Endodermal cell (in vitro differentiated cells): ENCODE results near the gene PYGB. TPM values are rescaled to one million over a fixed set of nuclear protein-coding genes. Genes with fewer than 3 reads are reported as not detected.

Experiments
- DNase-seq: peaks from one replicate; pipeline ENCODE4 v3.0.0-alpha.2; 2017
- H3K27ac ChIP-seq: 2 replicates; pipeline ENCODE4 v1.5.1; 2013; ENCODE audit warnings: mild to moderate bottlenecking, low read depth, low read length, moderate library complexity
- H3K27me3 ChIP-seq: 2 replicates; pipeline ENCODE4 v1.6.1; 2013; ENCODE audit warnings: mild to moderate bottlenecking, low read length, moderate library complexity; ENCODE audit not compliant: insufficient read depth, control insufficient read depth, poor library complexity, severe bottlenecking
- H3K36me3 ChIP-seq: 2 replicates; pipeline ENCODE4 v1.7.0; 2013; ENCODE audit warnings: mild to moderate bottlenecking, low read length, moderate library complexity; ENCODE audit not compliant: control insufficient read depth, insufficient read depth
- H3K4me1 ChIP-seq: one replicate; pipeline ENCODE4 v1.7.0; 2013; ENCODE audit warnings: low read length; ENCODE audit not compliant: control insufficient read depth, insufficient read depth
- H3K4me3 ChIP-seq: 2 replicates; pipeline ENCODE4 v1.5.1; 2013; ENCODE audit warnings: mild to moderate bottlenecking, low read length, moderate library complexity
- H3K9ac ChIP-seq: 2 replicates; pipeline ENCODE4 v1.6.1; 2013; ENCODE audit warnings: mild to moderate bottlenecking, low read length, moderate library complexity; ENCODE audit not compliant: poor library complexity, severe bottlenecking; ENCODE audit errors: extremely low read depth
- H3K9me3 ChIP-seq: 2 replicates; pipeline ENCODE4 v1.6.1; 2013; ENCODE audit warnings: mild to moderate bottlenecking, low read length, moderate library complexity; ENCODE audit not compliant: control insufficient read depth
- H3K27ac Mint-ChIP-seq: 2 replicates; pipeline ENCODE4 v1.8.0; 2020; ENCODE audit warnings: mixed read lengths
- H3K27me3 Mint-ChIP-seq: 2 replicates; pipeline ENCODE4 v1.8.0; 2021; ENCODE audit warnings: mild to moderate bottlenecking, mixed read lengths; ENCODE audit not compliant: insufficient read depth
- H3K36me3 Mint-ChIP-seq: 2 replicates; pipeline ENCODE4 v1.8.0; 2020; ENCODE audit warnings: low read depth, mixed read lengths
- H3K4me1 Mint-ChIP-seq: 2 replicates; pipeline ENCODE4 v1.8.0; 2020; ENCODE audit warnings: mixed read lengths
- H3K4me3 Mint-ChIP-seq: 2 replicates; pipeline ENCODE4 v1.8.0; 2020; ENCODE audit warnings: mild to moderate bottlenecking, moderate library complexity, mixed read lengths
- H3K9me3 Mint-ChIP-seq: 2 replicates; pipeline ENCODE4 v1.8.0; 2020; ENCODE audit warnings: mild to moderate bottlenecking, mixed read lengths
- WGBS, 2 experiments: methylation state at CpG; one replicate each; pipeline versions ENCODE4 v1.1.5 to v1.1.7; 2013; ENCODE audit warnings: missing lambda C conversion rate in 2 of 2, mixed read lengths in 1 of 2; ENCODE audit not compliant: insufficient coverage in 1 of 2, insufficient read length in 1 of 2; 5-methylcytosine and 5-hydroxymethylcytosine counted together
- total RNA-seq, 2 donors: library from RNA; stranded (reverse); fragmentation: NEBNext Ultra II Directional in 1 of 2; extraction: Animal tissue kit (Norgen Biotek cat#: 25700) in 1 of 2; gene quantifications; 2 replicates in 1 of 2; 3 replicates in 1 of 2; pipeline ENCODE4 v1.2.1, GENCODE V29; 2021
- TF ChIP-seq, protein P1 (sequence below): fragments of 200-600 bp; sonication (generic); conservative IDR thresholded peaks from 2 replicates; pipeline ENCODE4 v1.5.0; 2021; ENCODE audit warnings: antibody characterized with exemption, mild to moderate bottlenecking

The PYGB gene
- total RNA-seq, 2 donors from 2014 or later = 59.3 to 66.8 TPM

DNA sequence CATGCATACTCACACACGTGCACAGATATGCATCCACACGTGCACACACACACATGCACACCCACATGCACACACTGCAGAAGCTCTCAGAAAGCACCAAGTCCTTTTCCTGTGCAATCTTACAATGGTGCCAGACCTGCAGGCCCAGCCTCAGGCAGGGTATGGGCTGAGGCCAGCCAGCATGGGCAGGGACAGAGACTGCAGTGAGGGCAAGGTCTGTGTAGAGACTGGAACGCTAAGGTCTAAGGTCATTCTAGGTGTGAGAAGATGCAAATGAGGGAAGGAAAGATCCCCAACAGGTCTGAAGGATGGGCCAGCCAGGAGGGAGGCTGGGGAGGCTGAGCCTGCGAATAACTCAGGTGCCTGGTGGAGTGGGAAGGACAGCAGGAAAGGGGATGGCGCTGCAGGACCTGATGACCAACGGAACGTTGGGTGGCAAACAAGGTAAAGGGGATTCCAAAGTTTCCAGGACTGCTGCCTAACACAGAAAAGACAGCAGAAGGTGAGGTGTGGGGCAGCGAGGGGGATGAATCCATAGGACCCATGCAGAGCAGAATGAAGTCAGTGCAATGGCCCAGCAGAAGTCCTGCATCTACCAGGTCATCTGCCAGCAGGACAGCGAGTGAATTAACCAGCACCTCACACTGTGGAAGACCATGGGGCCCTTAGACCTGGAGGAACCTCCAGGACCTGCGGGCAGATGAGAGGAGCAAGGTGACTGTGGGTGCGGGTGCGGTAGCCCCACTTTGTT is 75.8 kb downstream of the PYGB start:
- WGBS, 2 experiments = 91 to 95% methylated on average over 10 to 12 of the region's 12 CpGs

DNA sequence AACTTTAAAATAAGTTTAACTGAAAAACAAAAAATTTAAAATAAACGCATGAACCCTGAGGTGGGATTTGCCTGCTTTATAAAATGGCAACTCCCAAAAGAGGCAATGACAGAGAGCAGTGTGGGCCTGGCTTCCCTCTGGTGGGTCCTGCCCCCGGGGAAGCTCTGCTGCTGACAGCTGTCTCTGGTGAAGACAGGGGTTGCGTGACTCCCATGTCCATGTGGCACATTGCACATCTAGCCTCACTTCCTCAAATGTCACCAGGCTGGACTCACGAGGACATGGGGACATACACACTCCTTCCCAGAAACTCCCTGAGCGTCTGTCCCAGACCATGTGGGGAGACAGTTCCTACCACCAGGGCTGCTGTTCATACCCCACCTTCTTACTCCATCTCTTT is 76.5 kb downstream of the PYGB start:
- H3K9me3 ChIP-seq = no peaks in the 10 kb centered on the region
- H3K27ac Mint-ChIP-seq = no peak overlapping the region
- H3K9me3 Mint-ChIP-seq = peaks cover 3% of the 10 kb centered on the region
- no peaks in the 10 kb centered on the region for H3K27me3 Mint-ChIP-seq
- TF ChIP-seq, protein P1, sequence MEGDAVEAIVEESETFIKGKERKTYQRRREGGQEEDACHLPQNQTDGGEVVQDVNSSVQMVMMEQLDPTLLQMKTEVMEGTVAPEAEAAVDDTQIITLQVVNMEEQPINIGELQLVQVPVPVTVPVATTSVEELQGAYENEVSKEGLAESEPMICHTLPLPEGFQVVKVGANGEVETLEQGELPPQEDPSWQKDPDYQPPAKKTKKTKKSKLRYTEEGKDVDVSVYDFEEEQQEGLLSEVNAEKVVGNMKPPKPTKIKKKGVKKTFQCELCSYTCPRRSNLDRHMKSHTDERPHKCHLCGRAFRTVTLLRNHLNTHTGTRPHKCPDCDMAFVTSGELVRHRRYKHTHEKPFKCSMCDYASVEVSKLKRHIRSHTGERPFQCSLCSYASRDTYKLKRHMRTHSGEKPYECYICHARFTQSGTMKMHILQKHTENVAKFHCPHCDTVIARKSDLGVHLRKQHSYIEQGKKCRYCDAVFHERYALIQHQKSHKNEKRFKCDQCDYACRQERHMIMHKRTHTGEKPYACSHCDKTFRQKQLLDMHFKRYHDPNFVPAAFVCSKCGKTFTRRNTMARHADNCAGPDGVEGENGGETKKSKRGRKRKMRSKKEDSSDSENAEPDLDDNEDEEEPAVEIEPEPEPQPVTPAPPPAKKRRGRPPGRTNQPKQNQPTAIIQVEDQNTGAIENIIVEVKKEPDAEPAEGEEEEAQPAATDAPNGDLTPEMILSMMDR = no peak
- no peak overlapping the region for H3K27ac ChIP-seq
- peaks cover 9% of the 10 kb centered on the region for H3K4me1 Mint-ChIP-seq
- H3K4me1 ChIP-seq = no peaks in the 10 kb centered on the region
- H3K9ac ChIP-seq = no peak overlapping the region
- peaks cover 29% of the 10 kb centered on the region for H3K36me3 Mint-ChIP-seq
- no peak overlapping the region for H3K4me3 Mint-ChIP-seq
- H3K36me3 ChIP-seq = peaks cover 16% of the 10 kb centered on the region
- WGBS, 2 experiments = 84 to 92% methylated on average over 3 to 5 of the region's 5 CpGs
- no peaks in the 10 kb centered on the region for H3K27me3 ChIP-seq
- DNase-seq = peak; percentile 38
- H3K4me3 ChIP-seq = no peak overlapping the region

More for the DNA sequence above, 75.8 kb downstream of the PYGB start:
- H3K4me1 ChIP-seq = no peaks in the 10 kb centered on the region
- H3K9me3 ChIP-seq = no peaks in the 10 kb centered on the region
- Mint-ChIP-seq H3K36me3 (peaks cover 24% of the 10 kb centered on the region), H3K4me1 (peaks cover 9% of the 10 kb centered on the region), H3K9me3 (no peaks in the 10 kb centered on the region), H3K27me3 (no peaks in the 10 kb centered on the region), H3K27ac (peak overlapping the region; percentile 41), H3K4me3 (no peak overlapping the region)
- H3K27ac ChIP-seq = no peak overlapping the region
- TF ChIP-seq, protein P1 = no peak
- H3K9ac ChIP-seq = no peak overlapping the region
- no peak overlapping the region for H3K4me3 ChIP-seq
- H3K36me3 ChIP-seq = peaks cover 16% of the 10 kb centered on the region
- peak; percentile 40 for DNase-seq
- no peaks in the 10 kb centered on the region for H3K27me3 ChIP-seq

DNA sequence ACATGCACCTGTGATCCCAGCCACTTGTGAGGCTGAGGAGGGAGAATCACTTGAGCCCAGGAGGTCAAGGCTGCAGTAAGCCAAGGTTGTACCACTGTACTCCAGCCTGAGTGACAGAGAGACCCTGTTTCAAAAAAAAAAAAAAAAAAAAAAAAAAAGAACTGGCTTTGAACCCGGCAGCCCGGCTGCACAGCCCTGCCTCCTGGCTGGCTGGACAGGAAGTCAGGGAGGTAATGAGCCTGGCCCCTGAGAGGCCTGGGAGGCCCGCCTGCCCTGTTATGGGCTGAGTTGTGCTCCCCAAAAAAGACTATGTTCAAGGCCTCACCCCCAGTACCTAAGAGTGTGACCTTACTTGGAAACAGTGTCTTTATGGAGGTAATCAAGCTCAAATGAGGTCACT is 77.2 kb downstream of the PYGB start:
- Histone ChIP-seq H3K27ac (no peak overlapping the region), H3K4me3 (no peak overlapping the region), H3K9me3 (no peaks in the 10 kb centered on the region), H3K36me3 (peaks cover 16% of the 10 kb centered on the region), H3K27me3 (no peaks in the 10 kb centered on the region), H3K9ac (no peak overlapping the region), H3K4me1 (no peaks in the 10 kb centered on the region)
- DNase-seq = peak; percentile 17
- H3K27me3 Mint-ChIP-seq = no peaks in the 10 kb centered on the region
- TF ChIP-seq, protein P1 = no peak
- H3K4me1 Mint-ChIP-seq = peaks cover 9% of the 10 kb centered on the region
- WGBS, 2 experiments = 94% methylated on average over 3 of the region's 3 CpGs; no CpG with 5 or more reads in 1 of the 2 experiments
- peaks cover 10% of the 10 kb centered on the region for H3K9me3 Mint-ChIP-seq
- peaks cover 36% of the 10 kb centered on the region for H3K36me3 Mint-ChIP-seq
- no peak overlapping the region for H3K27ac Mint-ChIP-seq
- H3K4me3 Mint-ChIP-seq = no peak overlapping the region
